Sciatic nerve (tissue), 2 donors: ENCODE data around the gene AKR1C3. TPM values are rescaled to one million over a fixed set of nuclear protein-coding genes. Genes with fewer than 3 reads are reported as not detected.
"Not testable (repeated sequence)": the region's sequence is repeated elsewhere in the genome, so short reads cannot be mapped to it uniquely, and the experiment has no call there.

Experiments used
- ATAC-seq: fragments of 200-7000 bp; cut with Tn5 transposase; one replicate; pipeline ENCODE4 v1.9.1; 2020; ENCODE audit warnings: mild to moderate bottlenecking, moderate library complexity
- DNase-seq: peaks from one replicate; pipeline ENCODE4 v3.0.0-alpha.2; 2020; ENCODE audit warnings: low spot score
- intact Hi-C: fragments of 100-400 bp; cut with DNase I; formaldehyde crosslinking; loops from one replicate; pipeline ENCODE4 v1.14.2; 2022
- total RNA-seq: library from RNA; stranded (reverse); fragmentation: NEBNext Ultra II Directional; extraction: Animal tissue kit (Norgen Biotek cat#: 25700); gene quantifications from one replicate; pipeline ENCODE4 v1.2.1, GENCODE V29; 2021
- donor health status: DM: no; HTN: no; CAD: no.
- donor health status: DM: no; HTN: no; CAD: no.

Gene AKR1C3
- total RNA-seq, 1 donor from 2014 or later = 48.1 TPM

DNA sequence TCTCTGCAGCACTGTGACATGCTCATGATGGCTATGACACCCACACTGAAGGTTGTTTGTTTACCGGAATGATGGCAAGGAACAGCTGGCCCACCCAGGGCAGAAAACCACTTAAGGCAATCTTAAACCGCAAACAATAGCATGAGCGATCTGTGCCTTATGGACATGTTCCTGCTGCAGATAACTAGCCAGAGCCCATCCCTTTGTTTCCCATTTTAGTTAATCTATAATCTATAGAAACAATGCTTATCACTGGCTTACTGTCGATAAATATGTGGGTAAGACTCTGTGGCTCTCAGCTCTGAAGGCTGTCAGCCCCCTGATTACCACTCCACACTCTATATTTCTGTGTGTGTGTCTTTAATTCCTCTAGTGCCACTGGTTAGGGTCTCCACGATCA is 25.8 kb downstream of the AKR1C3 start:
- intact Hi-C loops, DNase-seq, ATAC-seq: not testable (repeated sequence)

DNA sequence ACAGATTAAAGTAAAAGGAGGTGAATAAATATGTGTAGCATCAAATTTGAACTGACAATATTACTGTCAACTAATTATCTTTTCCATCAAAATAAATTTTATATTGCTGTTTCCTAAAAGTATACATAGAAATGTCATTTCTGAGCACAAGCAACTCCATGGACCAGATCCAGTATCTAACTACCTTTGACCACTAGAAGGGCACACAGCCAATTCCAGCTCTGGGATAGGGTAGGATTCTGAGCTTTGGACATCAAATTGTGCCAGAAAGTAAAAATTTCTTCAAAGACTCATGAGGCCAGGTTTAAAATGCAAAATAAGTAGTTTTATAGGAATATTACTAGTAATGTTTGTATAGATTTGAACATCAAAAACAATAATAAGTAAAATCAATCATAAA is 29.7 kb downstream of the AKR1C3 start:
- DNase-seq (no peak), ATAC-seq (no peak)
- intact Hi-C loops = no loop called here

DNA sequence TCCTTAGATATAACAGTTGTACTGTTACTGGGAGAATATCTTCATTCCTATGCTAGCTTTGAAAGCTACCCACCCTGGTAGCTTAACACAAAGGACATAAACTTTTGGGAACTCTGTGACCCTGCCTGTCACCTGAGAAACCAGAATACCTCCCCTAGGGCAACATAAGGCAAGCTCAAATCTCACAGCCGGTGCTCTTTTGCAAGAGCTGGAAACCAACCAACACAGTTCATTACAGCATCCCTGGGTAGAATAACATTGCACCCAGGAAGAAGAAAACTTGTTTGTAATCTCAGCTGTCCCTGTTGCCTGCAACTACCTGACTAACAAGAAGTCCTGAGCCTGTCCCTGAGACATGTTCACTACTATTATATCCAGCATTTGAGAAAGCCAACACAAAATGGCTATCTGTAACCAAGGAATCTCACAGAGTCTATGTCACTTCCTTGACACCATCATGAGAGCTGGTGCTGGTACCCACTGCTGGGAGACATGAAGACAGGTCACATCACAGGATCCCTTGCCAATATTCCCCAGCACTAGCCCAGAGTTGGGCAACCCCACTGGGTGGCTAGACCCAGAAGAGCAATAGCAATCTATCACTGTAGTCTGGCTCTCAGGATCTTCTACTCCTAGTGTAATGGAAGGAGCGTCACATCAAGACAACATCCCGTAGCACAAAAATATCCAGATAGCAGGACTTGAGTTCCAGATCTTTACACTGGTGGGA is 31.3 kb downstream of the AKR1C3 start:
- DNase-seq (no peak), ATAC-seq (no peak)
- intact Hi-C loops = no loop called here

GRCh38 chr10:5135581-5135980 is 41.4 kb downstream of the AKR1C3 start:
- intact Hi-C loops = no loop called here
- ATAC-seq (no peak), DNase-seq (no peak)

DNA sequence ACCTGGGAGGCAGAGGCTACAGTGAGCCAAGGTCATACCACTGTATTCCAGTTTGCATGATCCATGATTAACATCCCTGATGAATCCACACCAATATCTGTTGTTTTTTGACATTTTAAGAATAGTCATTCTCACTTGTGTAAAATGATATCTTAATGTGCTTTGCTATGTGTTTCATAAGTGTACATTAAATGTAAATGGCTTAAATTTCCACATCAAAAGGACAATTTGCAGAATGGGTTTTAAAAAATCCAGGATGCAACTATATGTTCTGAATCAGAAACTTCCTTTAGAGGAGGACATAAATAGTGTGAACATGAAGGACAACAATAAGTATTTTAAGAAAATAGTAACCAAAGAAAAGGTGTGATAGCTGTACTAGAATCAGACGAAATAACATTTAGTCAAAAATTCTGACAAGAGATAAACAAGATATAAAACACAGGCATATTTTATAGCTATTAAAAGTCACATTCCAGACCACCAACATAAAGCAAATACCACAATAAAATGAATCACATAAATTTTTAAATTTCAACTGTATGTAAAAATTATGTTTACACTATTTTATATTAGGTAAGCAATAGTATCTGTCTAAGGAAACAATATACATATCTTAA is 42.4 kb downstream of the AKR1C3 start:
- intact Hi-C loops = no loop called here
- ATAC-seq = no peak
- no peak for DNase-seq

DNA sequence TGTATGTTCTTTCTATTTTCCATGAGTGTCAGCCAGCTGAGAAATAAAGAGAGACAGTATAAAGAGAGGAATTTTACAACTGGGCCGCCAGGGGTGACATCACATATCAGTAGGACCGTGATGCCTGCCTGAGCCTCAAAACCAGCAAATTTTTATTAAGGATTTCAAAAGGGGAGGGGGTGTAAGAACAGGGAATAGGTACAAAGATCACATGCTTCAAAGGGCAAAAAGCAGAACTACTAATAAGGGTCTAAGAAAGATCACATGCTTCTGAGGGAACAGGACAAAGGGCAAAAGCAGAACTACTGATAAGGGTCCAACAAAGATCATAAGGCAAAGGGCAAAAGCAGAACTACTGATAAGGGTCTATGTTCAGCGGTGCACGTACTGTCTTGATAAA is 43.5 kb downstream of the AKR1C3 start:
- DNase-seq, intact Hi-C loops, ATAC-seq: not testable (repeated sequence)

- ATAC-seq = no peak
- intact Hi-C loops = no loop called here
- DNase-seq = no peak
Measured at GRCh38 chr10:5142199-5142598, 48.0 kb downstream of the AKR1C3 start.

GRCh38 chr10:5143137-5143536 is 48.9 kb downstream of the AKR1C3 start:
- ATAC-seq (no peak), DNase-seq (no peak)
- intact Hi-C loops = no loop called here

GRCh38 chr10:5146920-5147254 is 52.7 kb downstream of the AKR1C3 start:
- ATAC-seq (no peak), DNase-seq (no peak)
- intact Hi-C loops = no loop called here

DNA sequence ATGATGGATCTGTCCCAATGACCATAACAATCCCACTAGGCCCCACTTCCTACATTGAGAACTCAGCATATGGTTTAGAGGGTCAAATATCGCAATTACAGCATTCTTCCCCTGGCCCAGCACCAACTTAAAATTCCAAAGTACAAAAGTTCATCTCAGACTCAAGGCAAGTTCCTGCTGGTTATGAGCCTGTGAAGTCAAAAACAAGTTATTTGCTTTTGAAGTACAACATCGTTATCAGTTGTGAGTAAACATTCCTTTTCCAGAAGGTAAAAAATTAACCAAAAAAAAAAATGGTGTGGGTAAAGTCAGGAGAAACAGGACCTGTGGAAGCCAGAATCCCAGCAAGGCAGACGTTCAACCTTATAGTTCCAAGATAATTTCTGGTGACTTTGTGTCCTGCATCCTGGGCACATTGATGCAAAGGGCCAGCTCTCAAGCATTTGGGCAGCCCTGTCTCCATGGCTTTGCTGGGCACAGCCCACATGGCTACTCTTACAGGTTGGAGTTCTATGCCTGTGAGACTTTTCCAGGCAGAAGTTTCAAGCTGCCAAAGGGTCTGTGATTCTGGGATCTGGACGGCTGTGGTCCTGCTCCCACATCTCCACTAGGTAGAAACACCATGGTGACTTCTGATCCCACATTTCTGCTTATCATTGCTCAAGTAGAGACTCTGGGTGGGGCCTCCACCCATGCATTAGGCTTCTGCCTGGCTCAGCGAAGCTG is 53.2 kb downstream of the AKR1C3 start:
- intact Hi-C loops = no loop called here
- no peak for ATAC-seq
- no peak for DNase-seq

GRCh38 chr10:5147981-5148677 is 53.9 kb downstream of the AKR1C3 start:
- intact Hi-C loops = no loop called here
- ATAC-seq = no peak
- DNase-seq = no peak

DNA sequence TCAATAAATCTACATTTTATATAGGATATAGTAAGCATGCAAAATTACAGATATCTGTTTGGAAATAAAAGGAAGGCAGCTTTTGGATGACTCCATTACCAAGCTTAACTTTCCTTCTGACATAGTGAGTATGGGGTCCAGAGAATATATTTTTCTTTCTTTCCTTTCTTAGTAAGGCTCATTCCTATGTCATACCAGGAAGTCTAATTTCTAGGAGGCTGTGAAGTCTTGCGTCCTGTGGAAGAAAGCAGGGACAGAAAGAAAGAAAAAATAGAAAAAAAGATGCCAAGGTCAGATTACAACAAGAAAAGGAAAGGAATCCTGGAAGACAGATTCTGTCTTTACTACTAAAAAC is 54.4 kb downstream of the AKR1C3 start:
- intact Hi-C loops = no loop called here
- DNase-seq (no peak), ATAC-seq (no peak)

DNA sequence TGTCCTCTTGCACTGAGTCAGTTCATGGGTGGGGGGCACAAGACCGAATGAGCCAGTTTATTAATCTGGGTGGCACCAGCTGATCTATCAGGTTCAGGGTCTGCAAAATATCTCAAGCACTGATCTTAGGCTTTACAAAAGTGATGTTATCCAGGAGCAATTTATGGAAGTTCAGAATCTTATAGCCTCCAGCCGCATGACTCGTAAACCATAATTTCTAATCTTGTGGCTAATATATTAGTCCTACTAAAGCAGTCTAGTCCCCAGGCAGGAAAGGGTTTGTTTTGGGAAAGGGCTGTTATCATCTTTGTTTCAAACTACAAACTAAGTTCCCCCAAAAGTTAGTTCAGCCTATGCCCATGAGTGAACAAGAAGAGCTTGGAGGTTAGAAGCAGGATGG is 56.9 kb downstream of the AKR1C3 start:
- DNase-seq = no peak
- no peak for ATAC-seq
- intact Hi-C loops = no loop called here

DNA sequence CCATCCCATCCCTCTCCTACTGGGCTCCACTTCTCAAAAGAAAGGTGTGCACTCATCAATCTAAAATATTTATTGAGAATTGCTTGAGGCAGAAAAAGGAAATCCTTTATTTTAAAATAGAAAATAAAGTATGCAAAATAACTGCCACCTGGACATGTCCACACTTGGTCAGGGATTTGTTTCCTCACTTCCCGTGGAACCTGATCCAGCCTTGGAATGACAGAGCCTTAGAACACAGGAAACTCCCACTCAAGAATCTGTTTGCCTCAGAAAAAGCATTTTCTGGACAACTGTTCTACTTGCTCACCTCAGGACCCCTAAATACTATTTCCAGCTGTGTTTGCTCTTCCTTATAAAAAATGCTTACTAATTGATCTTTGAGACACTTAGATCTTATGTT is 61.7 kb downstream of the AKR1C3 start:
- intact Hi-C loops = no loop called here
- ATAC-seq (no peak), DNase-seq (no peak)

Other genes with a start within 250 kb of the AKR1C3 start
- 84.2 TPM for gene AKR1C1, start 131.0 kb upstream of the AKR1C3 start, total RNA-seq
- 97.9 TPM for gene AKR1C2, start 90.6 kb upstream of the AKR1C3 start, total RNA-seq
- 0.94 TPM for gene AKR1C8, start 90.7 kb downstream of the AKR1C3 start, total RNA-seq
- gene AKR1C4, start 102.4 kb downstream of the AKR1C3 start, total RNA-seq = not detected